NB4 (cell line): ENCODE measurements around the gene BIVM.

ENCODE experiments used
- DNase-seq: peaks from one replicate; pipeline ENCODE4 v3.0.0; 2010; ENCODE audit warnings: low read depth
- H3K4me3 ChIP-seq: one replicate; pipeline ENCODE4 v1.5.1; 2011; ENCODE audit warnings: mild to moderate bottlenecking, low read depth, low read length, moderate library complexity
- CTCF ChIP-seq: IDR thresholded peaks from one replicate; pipeline ENCODE4 v1.5.1; 2012; ENCODE audit warnings: low read depth, low read length
- MAX ChIP-seq: IDR thresholded peaks from 2 replicates; pipeline ENCODE4 v1.6.1; 2011; ENCODE audit warnings: low read depth, low read length
- MYC ChIP-seq: IDR thresholded peaks from 2 replicates; pipeline ENCODE4 v1.6.1; 2011; ENCODE audit warnings: low read depth, low read length
- POLR2A ChIP-seq: IDR thresholded peaks from 2 replicates; pipeline ENCODE4 v1.6.1; 2011; ENCODE audit warnings: mild to moderate bottlenecking; ENCODE audit not compliant: insufficient read length; ENCODE audit errors: extremely low read depth

BIVM gene

GRCh38 chr13:102773441-102774213, 25.3 kb upstream of the BIVM start, which contains the start of gene TEX30:
Gene TEX30 (minus strand): TSS chr13:102773786. CDS start chr13:102770026, 3,760 bp downstream.
- TF ChIP-seq POLR2A (peak; percentile 100), MAX (peak; percentile 94), MYC (peak; percentile 98), CTCF (no peak)
- H3K4me3 ChIP-seq = peak within 1 kb of the TSS; percentile 85
- peak; percentile 93 for DNase-seq

- peak overlapping the region; percentile 46 for H3K4me3 ChIP-seq
- peak; percentile 20 for TF ChIP-seq MAX
- no peak for TF ChIP-seq POLR2A
- no peak for TF ChIP-seq MYC
- TF ChIP-seq CTCF = no peak
- DNase-seq = no peak
Measured at GRCh38 chr13:102774214-102774568, 24.7 kb upstream of the BIVM start.

- TF ChIP-seq MAX (peak; percentile 45; the same call in 1 of the 2 replicates), MYC (no peak)
- H3K4me3 ChIP-seq = no peak overlapping the region
- peak; percentile 86 for DNase-seq
Measured at GRCh38 chr13:102774591-102775520, 24.1 kb upstream of the BIVM start.

- no peak overlapping the region for H3K4me3 ChIP-seq
- TF ChIP-seq POLR2A = no peak
- TF ChIP-seq CTCF = no peak
- no peak for DNase-seq
Measured at GRCh38 chr13:102776271-102776670, 22.6 kb upstream of the BIVM start.

GRCh38 chr13:102777736-102778135, 21.2 kb upstream of the BIVM start:
- no peak for DNase-seq
- no peak overlapping the region for H3K4me3 ChIP-seq
- TF ChIP-seq CTCF (no peak), POLR2A (no peak), MYC (no peak), MAX (no peak)
